Measurements from ENCODE around the gene DQX1. TPM values are rescaled to one million over a fixed set of nuclear protein-coding genes. Genes with fewer than 3 reads are reported as not detected.

DQX1 gene
- total RNA-seq, 1 experiment from 2014 or later = 1.3 TPM

DNA sequence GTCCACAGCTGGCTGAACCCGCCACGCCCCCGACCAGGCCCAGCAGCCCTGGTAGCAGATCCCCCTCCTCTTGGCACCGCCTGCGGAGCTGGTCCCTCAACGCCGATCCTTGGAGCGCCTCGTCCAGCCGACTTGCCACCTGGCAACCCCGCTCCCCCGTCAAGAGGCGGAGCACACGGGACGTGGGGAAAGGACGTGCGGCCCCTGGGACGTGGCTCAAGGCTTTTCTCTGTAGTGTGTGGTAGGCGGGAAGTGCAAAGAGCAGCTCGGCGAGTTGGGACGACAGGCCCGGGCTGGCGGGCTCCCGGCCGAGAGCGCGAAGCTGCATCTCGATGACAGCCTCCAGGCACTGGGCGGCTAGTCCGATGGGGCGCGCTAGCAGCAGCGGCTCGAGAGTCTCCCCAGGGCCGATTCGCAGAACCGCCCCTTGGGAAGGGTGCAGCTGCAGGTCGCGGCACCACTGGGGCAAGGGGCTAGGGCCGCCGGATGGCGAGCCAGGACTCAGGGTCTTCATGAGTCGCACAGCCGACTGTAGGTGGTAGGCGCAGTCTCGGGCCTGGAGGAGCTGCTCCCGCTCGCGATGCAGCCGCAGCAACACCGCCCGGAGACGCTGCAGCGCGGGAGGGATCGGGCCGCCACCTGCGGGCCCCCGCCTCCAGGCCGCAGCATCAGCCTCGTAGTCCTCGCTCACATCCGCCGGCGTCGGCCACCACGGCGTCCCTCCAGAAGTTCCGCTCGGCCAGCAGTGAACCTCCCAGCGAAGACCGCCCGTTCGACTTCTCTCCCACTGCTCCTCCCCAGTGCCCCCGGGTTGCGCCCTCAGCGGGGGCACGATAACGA is 43.9 kb downstream of the DQX1 start:
- ChIA-PET CTCF (interaction anchor here (0.8 to 4.6 kb wide), 25 partner anchors 9 to 193 kb away, joined by 3 to 43 read pairs (median 7); partner anchors contain the start of genes AUP1, DQX1, HTRA2 and INO80B), POLR2A (interaction anchor here (0.5 to 2.2 kb wide), 6 partner anchors 10 to 61 kb away, joined by 4 to 13 read pairs (median 5); partner anchors contain the start of genes C2orf81, DQX1, LBX2 and MRPL53)
- TF ChIP-seq NR3C1 (CRISPR knock-in tag; conservative IDR thresholded peaks at IDR 0.05; ENCODE audit: low read depth) (no peak), NR2C2 (CRISPR knock-in tag; IDR thresholded peaks at IDR 0.05) (no peak), ESRRA (CRISPR knock-in tag; IDR thresholded peaks at IDR 0.05; ENCODE audit: borderline replicate concordance) (no peak), TP53 (CRISPR knock-in tag; IDR thresholded peaks at IDR 0.05) (no peak), ZBTB21 (CRISPR knock-in tag; IDR thresholded peaks at IDR 0.05; ENCODE audit: borderline replicate concordance) (peak; percentile 40; the same call in 1 of the 2 replicates), RELA (CRISPR knock-in tag; IDR thresholded peaks at IDR 0.05; ENCODE audit: borderline replicate concordance) (peak; percentile 81; the same call in 1 of the 2 replicates)
- TF ChIP-seq, protein P1, sequence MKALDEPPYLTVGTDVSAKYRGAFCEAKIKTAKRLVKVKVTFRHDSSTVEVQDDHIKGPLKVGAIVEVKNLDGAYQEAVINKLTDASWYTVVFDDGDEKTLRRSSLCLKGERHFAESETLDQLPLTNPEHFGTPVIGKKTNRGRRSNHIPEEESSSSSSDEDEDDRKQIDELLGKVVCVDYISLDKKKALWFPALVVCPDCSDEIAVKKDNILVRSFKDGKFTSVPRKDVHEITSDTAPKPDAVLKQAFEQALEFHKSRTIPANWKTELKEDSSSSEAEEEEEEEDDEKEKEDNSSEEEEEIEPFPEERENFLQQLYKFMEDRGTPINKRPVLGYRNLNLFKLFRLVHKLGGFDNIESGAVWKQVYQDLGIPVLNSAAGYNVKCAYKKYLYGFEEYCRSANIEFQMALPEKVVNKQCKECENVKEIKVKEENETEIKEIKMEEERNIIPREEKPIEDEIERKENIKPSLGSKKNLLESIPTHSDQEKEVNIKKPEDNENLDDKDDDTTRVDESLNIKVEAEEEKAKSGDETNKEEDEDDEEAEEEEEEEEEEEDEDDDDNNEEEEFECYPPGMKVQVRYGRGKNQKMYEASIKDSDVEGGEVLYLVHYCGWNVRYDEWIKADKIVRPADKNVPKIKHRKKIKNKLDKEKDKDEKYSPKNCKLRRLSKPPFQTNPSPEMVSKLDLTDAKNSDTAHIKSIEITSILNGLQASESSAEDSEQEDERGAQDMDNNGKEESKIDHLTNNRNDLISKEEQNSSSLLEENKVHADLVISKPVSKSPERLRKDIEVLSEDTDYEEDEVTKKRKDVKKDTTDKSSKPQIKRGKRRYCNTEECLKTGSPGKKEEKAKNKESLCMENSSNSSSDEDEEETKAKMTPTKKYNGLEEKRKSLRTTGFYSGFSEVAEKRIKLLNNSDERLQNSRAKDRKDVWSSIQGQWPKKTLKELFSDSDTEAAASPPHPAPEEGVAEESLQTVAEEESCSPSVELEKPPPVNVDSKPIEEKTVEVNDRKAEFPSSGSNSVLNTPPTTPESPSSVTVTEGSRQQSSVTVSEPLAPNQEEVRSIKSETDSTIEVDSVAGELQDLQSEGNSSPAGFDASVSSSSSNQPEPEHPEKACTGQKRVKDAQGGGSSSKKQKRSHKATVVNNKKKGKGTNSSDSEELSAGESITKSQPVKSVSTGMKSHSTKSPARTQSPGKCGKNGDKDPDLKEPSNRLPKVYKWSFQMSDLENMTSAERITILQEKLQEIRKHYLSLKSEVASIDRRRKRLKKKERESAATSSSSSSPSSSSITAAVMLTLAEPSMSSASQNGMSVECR (CRISPR knock-in tag; IDR thresholded peaks at IDR 0.05; ENCODE audit: borderline replicate concordance) = 0 out of 2 replicates have a peak, but pooled peaks have one; percentile 10
- TF ChIP-seq, protein P2, sequence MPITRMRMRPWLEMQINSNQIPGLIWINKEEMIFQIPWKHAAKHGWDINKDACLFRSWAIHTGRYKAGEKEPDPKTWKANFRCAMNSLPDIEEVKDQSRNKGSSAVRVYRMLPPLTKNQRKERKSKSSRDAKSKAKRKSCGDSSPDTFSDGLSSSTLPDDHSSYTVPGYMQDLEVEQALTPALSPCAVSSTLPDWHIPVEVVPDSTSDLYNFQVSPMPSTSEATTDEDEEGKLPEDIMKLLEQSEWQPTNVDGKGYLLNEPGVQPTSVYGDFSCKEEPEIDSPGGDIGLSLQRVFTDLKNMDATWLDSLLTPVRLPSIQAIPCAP (CRISPR knock-in tag; IDR thresholded peaks at IDR 0.05) = 0 out of 2 replicates have a peak, but pooled peaks have one; percentile 21
- TF ChIP-seq, protein P3, sequence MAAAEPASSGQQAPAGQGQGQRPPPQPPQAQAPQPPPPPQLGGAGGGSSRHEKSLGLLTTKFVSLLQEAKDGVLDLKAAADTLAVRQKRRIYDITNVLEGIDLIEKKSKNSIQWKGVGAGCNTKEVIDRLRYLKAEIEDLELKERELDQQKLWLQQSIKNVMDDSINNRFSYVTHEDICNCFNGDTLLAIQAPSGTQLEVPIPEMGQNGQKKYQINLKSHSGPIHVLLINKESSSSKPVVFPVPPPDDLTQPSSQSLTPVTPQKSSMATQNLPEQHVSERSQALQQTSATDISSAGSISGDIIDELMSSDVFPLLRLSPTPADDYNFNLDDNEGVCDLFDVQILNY (CRISPR knock-in tag; IDR thresholded peaks at IDR 0.05) = peak; percentile 62
- Mint-ChIP-seq H3K27me3 (ENCODE audit: low read depth) (no peaks in the 10 kb centered on the region), H3K36me3 (peaks cover 22% of the 10 kb centered on the region), H3K9me3 (no peaks in the 10 kb centered on the region), H3K4me1 (peaks cover 10% of the 10 kb centered on the region), H3K27ac (peak overlapping the region; percentile 100), H3K4me3 (peak overlapping the region; percentile 100)
- ATAC-seq = peak; percentile 21
- peak; percentile 66 for DNase-seq (ENCODE audit: low spot score)

DNA sequence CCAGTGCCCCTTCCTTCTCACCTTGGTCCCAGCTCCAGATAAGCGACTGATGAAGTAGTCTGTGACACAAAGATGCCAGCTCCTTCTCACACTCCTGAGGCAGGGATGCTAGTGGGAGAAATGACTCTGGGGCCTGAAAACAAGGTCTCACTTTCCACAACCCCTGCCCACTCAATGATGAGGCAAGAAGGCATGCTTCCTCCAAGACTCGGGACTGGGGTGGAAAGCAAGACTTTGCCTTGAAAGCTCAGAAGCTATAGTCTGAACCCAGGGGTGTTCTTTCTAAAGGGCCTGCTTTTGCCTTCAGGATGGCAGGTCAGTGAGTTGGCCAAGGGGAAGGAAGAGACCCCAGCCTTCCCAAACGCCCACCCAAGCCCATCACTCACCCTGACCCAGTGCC is 44.6 kb downstream of the DQX1 start:
- Mint-ChIP-seq H3K27me3 (ENCODE audit: low read depth) (no peaks in the 10 kb centered on the region), H3K36me3 (peaks cover 19% of the 10 kb centered on the region), H3K27ac (no peak overlapping the region), H3K4me1 (peaks cover 10% of the 10 kb centered on the region), H3K4me3 (peak overlapping the region; percentile 100), H3K9me3 (no peaks in the 10 kb centered on the region)
- DNase-seq (ENCODE audit: low spot score) (no peak), ATAC-seq (no peak)
- CTCF ChIA-PET = interaction anchor here (1.0 to 4.6 kb wide), 9 partner anchors 8 to 119 kb away, joined by 3 to 43 read pairs (median 17); partner anchors contain the start of genes INO80B, LBX2 and MRPL53
- TF ChIP-seq SOX15 (CRISPR knock-in tag; IDR thresholded peaks at IDR 0.05) (no peak), ZNF263 (CRISPR knock-in tag; IDR thresholded peaks at IDR 0.05; ENCODE audit: low read depth) (no peak), ZBTB21 (CRISPR knock-in tag; IDR thresholded peaks at IDR 0.05; ENCODE audit: borderline replicate concordance) (no peak), CREB1 (CRISPR knock-in tag; IDR thresholded peaks at IDR 0.05) (no peak), KAT7 (CRISPR knock-in tag; IDR thresholded peaks at IDR 0.05; ENCODE audit: borderline replicate concordance) (no peak)
- TF ChIP-seq, protein P4, sequence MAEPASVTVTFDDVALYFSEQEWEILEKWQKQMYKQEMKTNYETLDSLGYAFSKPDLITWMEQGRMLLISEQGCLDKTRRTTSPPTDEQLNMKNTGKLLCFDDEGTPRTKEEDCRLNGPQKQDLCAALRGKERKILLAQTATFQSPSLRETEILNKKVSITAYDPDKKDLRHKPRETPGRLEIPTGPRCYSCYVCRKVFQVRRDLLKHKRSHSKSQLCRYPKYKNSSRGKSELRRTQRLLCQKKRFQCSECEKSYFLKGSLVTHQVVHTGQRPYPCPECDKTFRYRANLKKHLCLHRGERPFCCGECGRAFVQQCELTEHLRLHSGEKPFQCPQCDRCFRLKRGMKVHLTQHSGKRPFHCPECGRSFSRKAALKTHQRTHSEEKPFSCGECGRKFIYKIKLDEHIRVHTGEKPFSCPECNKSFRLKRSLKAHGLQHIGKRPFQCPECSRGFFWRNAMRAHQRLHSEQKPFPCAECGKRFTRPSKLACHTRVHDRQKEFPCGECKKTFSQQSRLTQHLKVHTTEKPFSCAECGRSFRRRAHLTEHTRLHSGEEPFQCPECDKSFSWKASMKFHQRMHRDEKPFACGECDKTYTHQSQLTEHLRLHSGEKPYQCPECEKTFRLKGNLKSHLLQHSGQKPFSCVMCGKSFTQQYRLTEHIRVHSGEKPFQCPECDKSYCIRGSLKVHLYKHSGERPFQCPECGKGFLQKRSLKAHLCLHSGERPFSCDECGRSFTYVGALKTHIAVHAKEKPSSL (CRISPR knock-in tag; conservative IDR thresholded peaks at IDR 0.05) = no peak
- POLR2A ChIA-PET = interaction anchor here (1.5 kb wide), 1 partner anchor 19 kb away, joined by 6 read pairs; the partner anchor contains the start of gene LBX2

Measured in WTC11 (cell line).